Smooth muscle cell (in vitro differentiated cells): ENCODE results near the gene RAB4A. TPM values are rescaled to one million over a fixed set of nuclear protein-coding genes. Genes with fewer than 3 reads are reported as not detected.

Experiments used
- DNase-seq: peaks from one replicate; lab custom pipeline; 2025; ENCODE audit not compliant: unreplicated experiment; lab: John Stamatoyannopoulos, UW
- H2AFZ ChIP-seq: fragments of 200-600 bp; sonication (generic); 2 replicates; pipeline ENCODE4 v1.6.0; 2016; ENCODE audit warnings: antibody characterized with exemption, low read depth, mild to moderate bottlenecking
- H3F3A ChIP-seq: fragments of 200-600 bp; sonication (generic); 2 replicates; pipeline ENCODE4 v1.6.0; 2017; ENCODE audit warnings: antibody characterized with exemption, low read depth
- H3K27ac ChIP-seq: fragments of 200-600 bp; sonication (generic); 2 replicates; pipeline ENCODE4 v1.5.1; 2016; ENCODE audit warnings: low read depth, mild to moderate bottlenecking
- H3K27me3 ChIP-seq: fragments of 200-600 bp; sonication (generic); 2 replicates; pipeline ENCODE4 v1.6.1; 2016; ENCODE audit warnings: low read depth, mild to moderate bottlenecking
- H3K36me3 ChIP-seq: fragments of 200-600 bp; sonication (generic); 2 replicates; pipeline ENCODE4 v1.5.1; 2016; ENCODE audit warnings: low read depth
- H3K4me1 ChIP-seq: fragments of 200-600 bp; sonication (generic); 2 replicates; pipeline ENCODE4 v1.5.1; 2016; ENCODE audit warnings: low read depth
- H3K4me2 ChIP-seq: fragments of 200-600 bp; sonication (generic); 2 replicates; pipeline ENCODE4 v1.6.0; 2016; ENCODE audit warnings: mild to moderate bottlenecking
- H3K4me3 ChIP-seq: fragments of 200-600 bp; sonication (generic); 2 replicates; pipeline ENCODE4 v1.5.1; 2016; ENCODE audit warnings: mild to moderate bottlenecking
- H3K79me2 ChIP-seq: fragments of 200-600 bp; sonication (generic); 2 replicates; pipeline ENCODE4 v1.6.0; 2016; ENCODE audit warnings: low read depth, mild to moderate bottlenecking
- H3K9ac ChIP-seq: fragments of 200-600 bp; sonication (generic); 2 replicates; pipeline ENCODE4 v1.6.0; 2016; ENCODE audit warnings: low read depth
- H3K9me3 ChIP-seq: fragments of 200-600 bp; sonication (generic); replicated peaks from 2 replicates; pipeline ENCODE4 v1.5.1; 2016; ENCODE audit warnings: low read depth
- H4K20me1 ChIP-seq: fragments of 200-600 bp; sonication (generic); 2 replicates; pipeline ENCODE4 v1.6.0; 2016; ENCODE audit warnings: low read depth
- CTCF ChIP-seq: fragments of 200-600 bp; sonication (generic); IDR thresholded peaks from 2 replicates; pipeline ENCODE4 v1.5.1; 2017; ENCODE audit warnings: borderline replicate concordance, mild to moderate bottlenecking, antibody characterized with exemption; ENCODE audit not compliant: insufficient read depth, poor library complexity, severe bottlenecking
- WGBS: methylation state at CpG from one replicate; pipeline ENCODE4 v1.1.7; 2016; ENCODE audit warnings: low lambda C conversion rate; 5-methylcytosine and 5-hydroxymethylcytosine counted together
- polyA plus RNA-seq: library from polyadenylated mRNA; unstranded; fragments of >200 nt; fragmentation: Nextera tagmentation; extraction: Ambion mirVana; gene quantifications from 2 replicates; pipeline ENCODE4 v1.2.1, GENCODE V29; 2016
- total RNA-seq: library from RNA; depleted of rRNA; stranded (reverse); fragments of >200 nt; gene quantifications from 2 replicates; pipeline ENCODE4 v1.2.3, GENCODE V29; 2014

RAB4A gene
- total and polyA plus RNA-seq, 2 experiments from 2014 or later = 43.9 to 52.7 TPM

DNA sequence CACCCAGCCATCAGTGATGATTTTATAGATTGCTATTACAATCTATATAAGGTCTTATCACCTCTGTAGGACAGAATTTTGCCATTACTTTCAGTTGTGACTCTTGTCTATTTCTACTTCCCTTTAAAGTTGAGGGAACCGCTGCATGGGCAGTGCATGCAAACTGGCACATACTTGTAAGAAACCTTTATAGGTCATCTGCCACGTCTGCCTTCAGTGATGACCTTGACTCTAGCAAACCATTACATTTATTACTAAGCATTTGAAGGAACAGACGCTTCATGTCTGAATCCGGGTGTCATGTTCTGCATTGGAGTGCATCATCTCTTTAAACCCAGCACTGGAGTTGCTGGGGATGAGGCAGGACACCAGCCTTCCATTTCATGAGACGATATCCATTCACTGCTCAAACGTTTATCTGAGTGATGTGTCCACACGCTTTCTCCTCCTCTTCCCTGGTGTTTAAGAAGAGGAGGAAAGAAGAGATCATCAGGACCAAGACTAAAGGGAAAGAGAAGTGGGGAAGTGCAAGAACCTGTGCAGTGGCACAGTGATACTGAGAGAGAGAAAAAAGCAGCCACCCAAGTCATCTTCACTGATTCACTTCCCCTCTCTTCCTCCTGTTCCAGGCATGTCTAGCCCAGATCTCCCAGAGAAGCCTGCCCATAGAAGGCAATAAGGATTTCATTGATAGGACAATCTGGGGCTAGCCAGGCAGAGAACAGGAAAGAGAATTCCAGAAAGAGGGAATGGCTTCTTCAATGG is 57.9 kb downstream of the RAB4A start:
- no peaks in the 10 kb centered on the region for H4K20me1 ChIP-seq
- peaks cover 5% of the 10 kb centered on the region for H3K79me2 ChIP-seq
- no peak overlapping the region for H3K4me3 ChIP-seq
- H3F3A ChIP-seq = no peaks in the 10 kb centered on the region
- H3K4me2 ChIP-seq = no peak overlapping the region
- H3K27me3 ChIP-seq = no peaks in the 10 kb centered on the region
- no peak overlapping the region for H3K27ac ChIP-seq
- no peak for TF ChIP-seq CTCF
- H3K9me3 ChIP-seq = no peaks in the 10 kb centered on the region
- 89% methylated on average over 7 of the region's 7 CpGs for WGBS
- H2AFZ ChIP-seq = no peak overlapping the region
- no peak for DNase-seq
- no peaks in the 10 kb centered on the region for H3K4me1 ChIP-seq
- H3K9ac ChIP-seq = no peak overlapping the region
- no peaks in the 10 kb centered on the region for H3K36me3 ChIP-seq

DNA sequence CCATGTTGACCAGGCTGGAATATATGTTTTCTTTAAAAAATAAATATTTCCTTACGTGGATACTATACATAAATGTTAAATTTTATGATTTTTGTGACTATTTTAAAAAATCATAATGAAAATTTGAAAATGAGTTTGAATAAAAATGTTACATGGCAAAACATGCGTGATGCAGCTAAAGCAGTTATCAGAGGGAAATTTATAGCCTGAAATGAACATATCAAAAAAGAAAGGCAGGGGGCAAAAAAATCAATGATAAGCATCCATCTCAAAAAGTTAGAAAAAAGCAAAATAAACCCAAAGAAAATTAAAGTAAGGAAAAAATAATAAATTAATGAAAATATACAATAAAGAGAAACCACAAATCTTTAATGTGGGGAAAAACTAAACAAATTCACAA is 63.4 kb downstream of the RAB4A start:
- Histone ChIP-seq H3K9me3 (peaks cover 4% of the 10 kb centered on the region), H3K27me3 (no peaks in the 10 kb centered on the region), H4K20me1 (peaks cover 3% of the 10 kb centered on the region), H2AFZ (no peak overlapping the region), H3K9ac (no peak overlapping the region), H3K79me2 (peaks cover 22% of the 10 kb centered on the region), H3K36me3 (no peaks in the 10 kb centered on the region), H3K4me1 (no peaks in the 10 kb centered on the region), H3K4me2 (no peak overlapping the region), H3F3A (no peaks in the 10 kb centered on the region), H3K27ac (no peak overlapping the region), H3K4me3 (no peak overlapping the region)
- TF ChIP-seq CTCF = no peak
- 78% methylated on average over 2 of the region's 2 CpGs for WGBS
- DNase-seq = no peak

DNA sequence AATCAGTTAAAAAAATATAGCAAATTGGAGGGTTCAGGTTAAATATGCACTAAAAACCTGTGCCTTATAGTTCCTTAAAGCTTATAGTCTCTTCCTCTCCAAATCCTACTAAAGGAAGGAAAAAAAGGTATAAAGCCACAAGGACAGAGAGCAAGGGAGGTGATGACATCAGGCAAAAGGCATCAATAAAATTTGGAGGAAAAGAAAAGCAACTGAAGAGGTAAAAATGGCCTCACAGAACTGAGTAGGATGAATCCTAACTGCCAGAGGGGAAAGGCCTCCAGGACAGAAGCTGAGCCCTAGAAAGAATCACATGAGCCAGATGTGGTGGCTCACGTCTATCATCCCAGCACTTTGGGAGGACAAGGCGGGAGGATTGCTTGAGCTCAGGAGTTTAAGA is 63.8 kb downstream of the RAB4A start:
- H3K79me2 ChIP-seq = peaks cover 25% of the 10 kb centered on the region
- H3K9me3 ChIP-seq = peaks cover 4% of the 10 kb centered on the region
- H4K20me1 ChIP-seq = peaks cover 3% of the 10 kb centered on the region
- H3K4me1 ChIP-seq = peaks cover 3% of the 10 kb centered on the region
- DNase-seq = no peak
- 90% methylated on average over 2 of the region's 2 CpGs for WGBS
- H3K36me3 ChIP-seq = no peaks in the 10 kb centered on the region
- no peak overlapping the region for H3K4me3 ChIP-seq
- H3K27ac ChIP-seq = no peak overlapping the region
- no peak overlapping the region for H2AFZ ChIP-seq
- no peak overlapping the region for H3K4me2 ChIP-seq
- no peak for TF ChIP-seq CTCF
- H3F3A ChIP-seq = no peaks in the 10 kb centered on the region
- H3K27me3 ChIP-seq = no peaks in the 10 kb centered on the region
- no peak overlapping the region for H3K9ac ChIP-seq

GRCh38 chr1:229336345-229336744 is 65.4 kb downstream of the RAB4A start:
- Histone ChIP-seq H2AFZ (no peak overlapping the region), H3K36me3 (no peaks in the 10 kb centered on the region), H3K4me1 (peaks cover 15% of the 10 kb centered on the region), H3K4me2 (no peak overlapping the region), H3K79me2 (peaks cover 32% of the 10 kb centered on the region), H3K27me3 (no peaks in the 10 kb centered on the region), H3K4me3 (no peak overlapping the region), H3K27ac (no peak overlapping the region), H3F3A (no peaks in the 10 kb centered on the region), H4K20me1 (peaks cover 3% of the 10 kb centered on the region), H3K9me3 (peaks cover 4% of the 10 kb centered on the region), H3K9ac (no peak overlapping the region)
- no peak for DNase-seq
- TF ChIP-seq CTCF = no peak
- 91% methylated on average over 3 of the region's 3 CpGs for WGBS
